GM20000 (cell line): ENCODE measurements around the gene B9D2.
"Not testable (repeated sequence)": the region's sequence is repeated elsewhere in the genome, so short reads cannot be mapped to it uniquely, and the experiment has no call there.

Experiments used
- DNase-seq: peaks from one replicate; pipeline ENCODE4 v3.0.0; 2012; ENCODE audit warnings: low spot score
- CTCF ChIP-seq: IDR thresholded peaks from 2 replicates; pipeline ENCODE4 v1.5.1; 2012; ENCODE audit warnings: mild to moderate bottlenecking, control low read depth; ENCODE audit errors: extremely low read depth, missing control alignments

Gene B9D2

GRCh38 chr19:41386442-41386841 is 22.5 kb upstream of the B9D2 start:
- TF ChIP-seq CTCF: no peak
- no peak for DNase-seq

- no peak for TF ChIP-seq CTCF
- DNase-seq: no peak
Observed at GRCh38 chr19:41384351-41384750, 20.4 kb upstream of the B9D2 start.

- DNase-seq: not testable (repeated sequence)
Observed at GRCh38 chr19:41381536-41381935, 17.6 kb upstream of the B9D2 start.

- peak; percentile 26 for TF ChIP-seq CTCF
- DNase-seq: peak; percentile 80
Observed at GRCh38 chr19:41377977-41378709, 14.2 kb upstream of the B9D2 start.

- DNase-seq: no peak
- no peak for TF ChIP-seq CTCF
Observed at GRCh38 chr19:41376998-41377365, 13.0 kb upstream of the B9D2 start.

- DNase-seq: no peak
- TF ChIP-seq CTCF: no peak
Observed at GRCh38 chr19:41376241-41376997, 12.5 kb upstream of the B9D2 start, which contains the start of gene TMEM91. Gene TMEM91, plus strand, starts transcription at chr19:41376533. Its CDS starts 1,777 bp downstream, at chr19:41378310.

GRCh38 chr19:41373993-41374392 is 10.0 kb upstream of the B9D2 start:
- DNase-seq: no peak
- TF ChIP-seq CTCF: no peak
